IMR-90 (cell line): ENCODE data around the gene ERGIC1. TPM values are rescaled to one million over a fixed set of nuclear protein-coding genes. Genes with fewer than 3 reads are reported as not detected.

ENCODE experiments used
- ATAC-seq: fragments of 200-7000 bp; cut with Tn5 transposase; 2 replicates; pipeline ENCODE4 v1.9.1; 2020; ENCODE audit warnings: low read depth, mild to moderate bottlenecking, moderate library complexity
- BruUV-seq: library from RNA; stranded (reverse); fragments of 400-500 nt; replicated peaks from 2 replicates; lab custom pipeline; 2021; lab: Mats Ljungman, UMichigan
- CTCF ChIA-PET: fragments of 300-600 bp; formaldehyde crosslinking; extraction: SDS; loops from one replicate; lab custom pipeline; 2021; ENCODE audit warnings: antibody characterized with exemption; lab: Yijun Ruan, JAX
- POLR2A ChIA-PET: fragments of 300-600 bp; sonication (Branson Sonifier 250); formaldehyde crosslinking; loops from one replicate; lab custom pipeline; 2022; ENCODE audit warnings: antibody characterized with exemption; ENCODE audit not compliant: unreplicated experiment; lab: Charles Lee
- DNase-seq: peaks from one replicate; pipeline ENCODE4 v3.0.0; 2013
- H2AFZ ChIP-seq: replicated peaks from 2 replicates; pipeline ENCODE3; 2013; ENCODE audit warnings: low read length, mild to moderate bottlenecking; ENCODE audit not compliant: poor library complexity
- H2AK5ac ChIP-seq: 2 replicates; pipeline ENCODE4 v1.6.1; 2013; ENCODE audit warnings: low read depth, low read length, inconsistent platforms
- H2AK9ac ChIP-seq: replicated peaks from 2 replicates; pipeline ENCODE3; 2013; ENCODE audit warnings: mild to moderate bottlenecking, low read depth, low read length, moderate library complexity; ENCODE audit not compliant: poor library complexity
- H2BK120ac ChIP-seq: 2 replicates; pipeline ENCODE4 v1.6.1; 2013; ENCODE audit warnings: low read depth, low read length, inconsistent platforms
- H2BK15ac ChIP-seq: 3 replicates; pipeline ENCODE4 v1.6.1; 2013; ENCODE audit warnings: low read depth, low read length, inconsistent platforms
- H2BK20ac ChIP-seq: 2 replicates; pipeline ENCODE4 v1.6.1; 2013; ENCODE audit warnings: low read depth, mild to moderate bottlenecking, inconsistent platforms, low read length, moderate library complexity
- H2BK5ac ChIP-seq: 2 replicates; pipeline ENCODE4 v1.6.1; 2013; ENCODE audit warnings: mild to moderate bottlenecking, low read depth, low read length, inconsistent platforms; ENCODE audit not compliant: poor library complexity, severe bottlenecking
- H3K14ac ChIP-seq: replicated peaks from 2 replicates; pipeline ENCODE4 v1.6.1; 2013; ENCODE audit warnings: low read depth, low read length, inconsistent platforms
- H3K18ac ChIP-seq: 2 replicates; pipeline ENCODE4 v1.6.1; 2013; ENCODE audit warnings: low read depth, low read length, control low read depth
- H3K23ac ChIP-seq: 2 replicates; pipeline ENCODE4 v1.6.1; 2013; ENCODE audit warnings: low read depth, low read length, inconsistent platforms
- H3K27ac ChIP-seq: 2 replicates; pipeline ENCODE4 v1.5.1; 2013; ENCODE audit warnings: mild to moderate bottlenecking, control low read depth, low read length; ENCODE audit not compliant: insufficient read depth
- H3K27me3 ChIP-seq: 2 replicates; pipeline ENCODE4 v1.6.1; 2013; ENCODE audit warnings: low read length; ENCODE audit not compliant: control insufficient read depth, insufficient read depth
- H3K36me3 ChIP-seq: 2 replicates; pipeline ENCODE4 v1.6.1; 2013; ENCODE audit warnings: low read length, mixed read lengths; ENCODE audit not compliant: control insufficient read depth, insufficient read depth
- H3K4ac ChIP-seq: 2 replicates; pipeline ENCODE4 v1.6.1; 2013; ENCODE audit warnings: low read depth, low read length, inconsistent platforms
- H3K4me1 ChIP-seq: 2 replicates; pipeline ENCODE4 v1.6.1; 2013; ENCODE audit warnings: low read length, mixed read lengths; ENCODE audit not compliant: control insufficient read depth, insufficient read depth
- H3K4me2 ChIP-seq: 2 replicates; pipeline ENCODE4 v1.6.1; 2013; ENCODE audit warnings: low read depth, mild to moderate bottlenecking, control low read depth, low read length, moderate library complexity
- H3K4me3 ChIP-seq: 2 replicates; pipeline ENCODE4 v1.5.1; 2013; ENCODE audit warnings: low read depth, mild to moderate bottlenecking, control low read depth, low read length, moderate library complexity; ENCODE audit not compliant: insufficient read depth
- H3K56ac ChIP-seq: 2 replicates; pipeline ENCODE4 v1.6.1; 2013; ENCODE audit warnings: low read length, inconsistent platforms; ENCODE audit not compliant: insufficient read depth; ENCODE audit errors: extremely low read depth
- H3K79me1 ChIP-seq, 2 experiments: 2 replicates each; pipeline ENCODE4 v1.6.1; 2013; ENCODE audit warnings: low read length in 2 of 2, inconsistent platforms in 1 of 2, low read depth in 1 of 2
- H3K9ac ChIP-seq: 2 replicates; pipeline ENCODE4 v1.6.1; 2013; ENCODE audit warnings: low read depth, low read length, control low read depth
- H3K9me1 ChIP-seq: 2 replicates; pipeline ENCODE4 v1.6.1; 2013; ENCODE audit warnings: low read length, inconsistent platforms; ENCODE audit not compliant: insufficient read depth
- H3K9me3 ChIP-seq: 2 replicates; pipeline ENCODE4 v1.6.1; 2013; ENCODE audit warnings: low read length; ENCODE audit not compliant: control insufficient read depth, insufficient read depth
- H4K20me1 ChIP-seq: 2 replicates; pipeline ENCODE4 v1.6.1; 2013; ENCODE audit warnings: low read length, inconsistent platforms; ENCODE audit not compliant: insufficient read depth
- H4K5ac ChIP-seq: 2 replicates; pipeline ENCODE4 v1.6.1; 2013; ENCODE audit warnings: mild to moderate bottlenecking, low read depth, low read length, control low read depth
- H4K8ac ChIP-seq, 2 experiments: 2 replicates each; pipeline ENCODE4 v1.6.1; 2013; ENCODE audit warnings: low read depth in 2 of 2, low read length in 2 of 2, control low read depth in 1 of 2, inconsistent platforms in 1 of 2
- H4K91ac ChIP-seq: 2 replicates; pipeline ENCODE4 v1.6.1; 2013; ENCODE audit warnings: low read depth, low read length, inconsistent platforms; ENCODE audit not compliant: insufficient read depth
- BHLHE40 ChIP-seq: fragments of 150-350 bp; IDR thresholded peaks from 2 replicates; pipeline ENCODE4 v1.6.1; 2016; ENCODE audit warnings: mild to moderate bottlenecking, low read depth, low read length
- MAFK ChIP-seq: IDR thresholded peaks from 2 replicates; pipeline ENCODE4 v1.6.1; 2012; ENCODE audit warnings: low read depth, low read length, improper control_type of control experiment
- MXI1 ChIP-seq: IDR thresholded peaks from 2 replicates; pipeline ENCODE4 v1.6.1; 2012; ENCODE audit warnings: low read depth, mild to moderate bottlenecking, low read length, moderate library complexity, borderline replicate concordance
- RAD21 ChIP-seq: IDR thresholded peaks from 2 replicates; pipeline ENCODE4 v1.6.1; 2012; ENCODE audit warnings: low read length, improper control_type of control experiment
- RFX5 ChIP-seq: IDR thresholded peaks from 2 replicates; pipeline ENCODE4 v1.8.0; 2012; ENCODE audit warnings: low read depth, mild to moderate bottlenecking, low read length, moderate library complexity
- WGBS, 2 experiments: methylation state at CpG; one replicate each; pipeline versions ENCODE4 v1.1.5 to v1.1.7; 2013; ENCODE audit warnings: missing lambda C conversion rate in 2 of 2; ENCODE audit not compliant: insufficient read length in 1 of 2; ENCODE audit errors: extremely low coverage in 2 of 2; 5-methylcytosine and 5-hydroxymethylcytosine counted together
- dilution Hi-C: fragments of 300-500 bp; cut with HindIII; formaldehyde crosslinking; loops from one replicate; pipeline ENCODE4 v1.14.3; 2018; ENCODE audit warnings: low sequenced_read_pairs; ENCODE audit not compliant: unreplicated experiment
- in situ Hi-C: fragments of 300-500 bp; cut with MboI; formaldehyde crosslinking; loops from 3 replicates; pipeline ENCODE4 v1.14.3; 2019; ENCODE audit warnings: low sequenced_read_pairs, inconsistent platforms, mixed read lengths
- intact Hi-C: fragments of 100-400 bp; cut with micrococcal nuclease; formaldehyde crosslinking; loops from 2 replicates; pipeline ENCODE4 v1.10.0; 2022
- polyA plus RNA-seq, 3 experiments: library from polyadenylated mRNA; depleted of rRNA; stranded (reverse); fragments of >200 nt; gene quantifications; 2 replicates each; pipeline ENCODE4 v1.2.3, GENCODE V29; 2012; ENCODE audit warnings: low replicate concordance in 1 of 3
- total RNA-seq: library from RNA; depleted of rRNA; stranded (reverse); fragments of >200 nt; gene quantifications from 2 replicates; pipeline ENCODE4 v1.2.3, GENCODE V29; 2012

Gene ERGIC1
- total and polyA plus RNA-seq, 2 of the 4 experiments (the other 2 are of a cell fraction), result 134 to 192 TPM

DNA sequence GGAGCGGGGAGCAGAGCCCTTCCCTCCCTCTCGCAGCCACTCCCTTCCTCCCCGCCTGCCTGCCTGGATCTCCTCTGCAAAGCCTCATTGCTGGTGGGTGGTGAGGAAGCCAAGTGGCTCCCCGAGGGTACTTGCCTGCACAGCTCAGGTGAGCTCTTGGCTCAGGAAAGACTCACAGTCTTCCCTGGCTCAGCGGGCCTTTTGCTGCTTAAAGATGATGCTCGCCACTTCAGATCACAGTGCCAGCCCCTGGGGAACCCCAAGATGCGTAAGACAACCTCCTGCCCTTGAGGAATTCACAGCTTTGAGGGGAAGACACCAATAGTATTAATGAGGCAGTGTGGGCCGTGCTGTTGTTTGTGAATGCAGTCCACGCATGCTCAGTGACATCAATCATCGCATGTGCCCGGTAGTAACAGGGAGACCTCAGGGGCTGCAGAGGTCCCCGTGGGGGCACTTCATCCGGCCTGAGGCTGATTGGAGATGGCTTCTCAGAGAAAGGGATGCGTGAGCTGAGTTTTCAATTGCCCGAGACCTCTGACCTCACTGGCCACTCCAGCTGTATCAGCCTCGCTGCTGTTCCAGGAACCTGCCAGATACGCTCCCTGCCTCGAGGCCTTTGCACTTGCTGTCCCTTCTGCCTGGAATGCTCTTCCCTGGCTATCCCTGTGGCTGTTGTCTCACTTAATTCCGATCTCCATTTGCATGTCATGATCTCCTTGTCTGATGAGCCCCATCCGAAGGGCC, 36.8 kb downstream of the ERGIC1 start (continued):
- TF ChIP-seq RAD21 (no peak), RFX5 (no peak)

DNA sequence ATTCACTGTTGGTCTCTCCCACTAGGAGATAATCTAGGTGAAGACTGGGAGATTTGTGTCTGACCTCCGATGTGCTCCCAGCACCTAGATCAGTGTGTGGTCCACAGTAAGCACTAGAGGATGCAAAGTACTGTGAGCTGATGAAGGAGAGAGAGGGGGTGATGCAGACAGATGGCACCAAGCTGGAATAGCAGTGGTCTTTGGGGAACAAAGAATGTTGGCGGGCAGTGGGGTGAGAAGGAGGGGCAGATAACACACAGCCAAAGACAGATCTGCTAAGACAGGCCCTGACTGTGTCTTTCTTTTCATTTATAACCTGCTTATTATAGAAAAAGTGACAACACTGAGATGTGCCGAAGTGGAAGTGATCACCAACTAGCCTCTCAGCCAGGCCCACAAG, 37.5 kb downstream of the ERGIC1 start:
- dilution Hi-C loops, result no loop called here
- H2BK5ac ChIP-seq, result peak overlapping the region; percentile 97
- peaks cover 41% of the 10 kb centered on the region for H3K9me1 ChIP-seq
- peak overlapping the region; percentile 85; the same call in 2 of the 3 replicates for H2BK15ac ChIP-seq
- H3K56ac ChIP-seq, result peak overlapping the region; percentile 73
- in situ Hi-C loops, result no loop called here
- H3K23ac ChIP-seq, result peak overlapping the region; percentile 94
- peaks cover 55% of the 10 kb centered on the region for H3K4me1 ChIP-seq
- no peak for DNase-seq
- ChIA-PET CTCF (interaction anchor here (1.6 kb wide), 1 partner anchor 155 kb away, joined by 3 read pairs; no protein-coding TSS in a partner anchor), POLR2A (no interaction called here)
- peak overlapping the region; percentile 86 for H3K27ac ChIP-seq
- H3K9ac ChIP-seq, result peak overlapping the region; percentile 53
- H4K91ac ChIP-seq, result peak overlapping the region; percentile 97
- H3K36me3 ChIP-seq, result no peaks in the 10 kb centered on the region; the same call in 1 of the 2 replicates
- H3K14ac ChIP-seq, result peak overlapping the region; percentile 97
- H2BK120ac ChIP-seq, result peak overlapping the region; percentile 94
- H2AK9ac ChIP-seq, result peak overlapping the region; percentile 89
- H4K8ac ChIP-seq, result peak overlapping the region; percentile 63 to 79
- peak overlapping the region; percentile 64 for H2AFZ ChIP-seq
- H3K79me1 ChIP-seq, result peaks cover 48 to 89% of the 10 kb centered on the region in 2 experiments
- TF ChIP-seq MXI1, result no peak
- TF ChIP-seq MAFK, result no peak
- no peak for TF ChIP-seq BHLHE40
- TF ChIP-seq RFX5, result no peak
- intact Hi-C loops, result no loop called here
- no peak overlapping the region for H3K4me2 ChIP-seq
- H3K27me3 ChIP-seq, result no peaks in the 10 kb centered on the region
- peak overlapping the region; percentile 94 for H2BK20ac ChIP-seq
- WGBS, 2 experiments, result 100% methylated on average over 1 of the region's 3 CpGs; no CpG with 5 or more reads in 1 of the 2 experiments
- H3K9me3 ChIP-seq, result no peaks in the 10 kb centered on the region
- H3K18ac ChIP-seq, result peak overlapping the region; percentile 68
- peak overlapping the region; percentile 98 for H3K4ac ChIP-seq
- H4K5ac ChIP-seq, result peak overlapping the region; percentile 87
- peak overlapping the region; percentile 99 for H2AK5ac ChIP-seq
- ATAC-seq, result no peak
- no TSS peak for BruUV-seq
- no peak overlapping the region for H3K4me3 ChIP-seq
- H4K20me1 ChIP-seq, result peaks cover 11% of the 10 kb centered on the region
